Measurements from ENCODE around the gene KRT5.
A peak's percentile ranks its signal among the peaks of the same experiment; 100 is the strongest.
"Not testable (repeated sequence)": the region's sequence is repeated elsewhere in the genome, so short reads cannot be mapped to it uniquely, and the experiment has no call there.

Gene KRT5

DNA sequence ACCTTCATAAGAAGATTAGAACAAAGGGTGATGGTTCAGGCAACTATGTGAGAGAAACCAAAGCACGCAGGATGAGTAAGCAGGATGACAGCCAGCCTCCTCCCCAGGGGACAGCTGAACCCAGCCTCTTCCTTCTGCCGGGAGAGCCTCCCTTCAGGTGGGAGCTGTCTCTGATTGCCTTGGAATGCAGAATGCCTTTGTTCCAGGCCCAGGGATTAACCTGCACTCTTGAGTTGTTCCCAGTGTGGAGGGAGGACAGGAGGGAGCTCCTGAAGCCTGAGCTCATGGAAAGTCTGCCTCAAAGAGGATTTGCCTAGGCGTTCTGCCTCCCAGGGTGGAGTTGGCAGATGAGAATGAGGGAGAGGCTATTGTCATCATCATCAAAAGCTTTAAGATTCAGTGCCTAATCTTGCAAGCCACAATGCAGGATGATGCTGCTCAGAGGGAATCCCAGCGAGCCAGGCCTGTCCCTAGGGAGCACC, 23.6 kb downstream of the KRT5 start:
- H3K36me3 ChIP-seq, result no peaks in the 10 kb centered on the region
- no peaks in the 10 kb centered on the region for H3K9me3 ChIP-seq
- no peak for DNase-seq
- H3K27ac ChIP-seq, result no peak overlapping the region
- no peak overlapping the region for H3K4me3 ChIP-seq
- TF ChIP-seq, protein P1, sequence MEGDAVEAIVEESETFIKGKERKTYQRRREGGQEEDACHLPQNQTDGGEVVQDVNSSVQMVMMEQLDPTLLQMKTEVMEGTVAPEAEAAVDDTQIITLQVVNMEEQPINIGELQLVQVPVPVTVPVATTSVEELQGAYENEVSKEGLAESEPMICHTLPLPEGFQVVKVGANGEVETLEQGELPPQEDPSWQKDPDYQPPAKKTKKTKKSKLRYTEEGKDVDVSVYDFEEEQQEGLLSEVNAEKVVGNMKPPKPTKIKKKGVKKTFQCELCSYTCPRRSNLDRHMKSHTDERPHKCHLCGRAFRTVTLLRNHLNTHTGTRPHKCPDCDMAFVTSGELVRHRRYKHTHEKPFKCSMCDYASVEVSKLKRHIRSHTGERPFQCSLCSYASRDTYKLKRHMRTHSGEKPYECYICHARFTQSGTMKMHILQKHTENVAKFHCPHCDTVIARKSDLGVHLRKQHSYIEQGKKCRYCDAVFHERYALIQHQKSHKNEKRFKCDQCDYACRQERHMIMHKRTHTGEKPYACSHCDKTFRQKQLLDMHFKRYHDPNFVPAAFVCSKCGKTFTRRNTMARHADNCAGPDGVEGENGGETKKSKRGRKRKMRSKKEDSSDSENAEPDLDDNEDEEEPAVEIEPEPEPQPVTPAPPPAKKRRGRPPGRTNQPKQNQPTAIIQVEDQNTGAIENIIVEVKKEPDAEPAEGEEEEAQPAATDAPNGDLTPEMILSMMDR (IDR thresholded peaks at IDR 0.05), result no peak
- intact Hi-C loops (cut with DNase I; ENCODE audit: low total_unique reads), result no loop called here
- H3K27me3 ChIP-seq, result peaks cover 0 to 6% of the 10 kb centered on the region in 2 donors
- H3K4me1 ChIP-seq, result peaks cover 0 to 12% (median 4%) of the 10 kb centered on the region in 4 donors

DNA sequence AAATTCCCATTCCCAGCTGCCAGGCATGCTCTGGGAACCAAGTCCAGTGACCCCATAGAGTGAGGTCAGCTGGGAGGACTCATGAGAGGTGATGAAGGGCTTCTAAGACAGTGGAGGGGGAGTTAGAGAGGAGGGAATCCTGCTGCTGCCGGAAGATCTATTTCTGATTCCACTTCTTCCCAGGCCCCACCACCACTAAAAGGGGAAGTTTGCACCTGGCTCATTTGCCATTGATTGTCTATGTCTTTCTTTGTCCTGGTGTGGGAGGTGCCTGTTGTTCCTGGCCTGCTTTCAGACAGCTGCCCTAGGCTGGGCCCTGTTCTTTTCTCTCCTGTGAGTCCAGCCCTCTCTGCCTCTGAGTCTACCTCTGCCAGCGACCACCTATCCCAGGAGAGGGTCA, 24.1 kb downstream of the KRT5 start:
- H3K27ac ChIP-seq, result no peak overlapping the region

DNA sequence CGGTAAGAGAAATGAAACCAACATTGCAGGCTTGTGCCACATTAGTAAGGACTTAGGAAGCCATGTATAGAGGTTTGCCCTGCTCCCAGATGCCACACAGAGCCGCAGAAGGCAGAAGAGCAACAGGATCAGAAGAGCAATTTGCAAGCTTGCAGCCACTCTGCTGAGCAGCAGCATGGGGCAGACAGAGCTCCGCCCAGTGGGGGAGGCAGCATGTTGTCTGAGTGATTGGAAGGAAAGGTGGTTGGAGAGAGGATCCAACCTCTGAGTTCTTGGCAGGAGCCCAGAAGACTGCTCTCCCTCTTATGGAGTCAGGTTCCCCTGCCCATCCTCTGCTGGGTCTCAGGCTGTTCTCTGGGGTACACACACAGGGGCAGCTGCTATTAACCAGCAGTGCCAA, 24.8 kb downstream of the KRT5 start:
- intact Hi-C loops (cut with DNase I; ENCODE audit: low total_unique reads), result no loop called here
- no peak for DNase-seq
- TF ChIP-seq, protein P1 (IDR thresholded peaks at IDR 0.05), result no peak

More for the DNA sequence above, 24.1 kb downstream of the KRT5 start:
- peaks cover 0 to 12% (median 4%) of the 10 kb centered on the region in 4 donors for H3K4me1 ChIP-seq
- intact Hi-C loops (cut with DNase I; ENCODE audit: low total_unique reads), result no loop called here
- H3K9me3 ChIP-seq, result no peaks in the 10 kb centered on the region
- TF ChIP-seq, protein P1 (IDR thresholded peaks at IDR 0.05), result no peak
- H3K36me3 ChIP-seq, result no peaks in the 10 kb centered on the region
- peaks cover 0 to 6% of the 10 kb centered on the region in 2 donors for H3K27me3 ChIP-seq
- DNase-seq, result no peak
- H3K4me3 ChIP-seq, result no peak overlapping the region

DNA sequence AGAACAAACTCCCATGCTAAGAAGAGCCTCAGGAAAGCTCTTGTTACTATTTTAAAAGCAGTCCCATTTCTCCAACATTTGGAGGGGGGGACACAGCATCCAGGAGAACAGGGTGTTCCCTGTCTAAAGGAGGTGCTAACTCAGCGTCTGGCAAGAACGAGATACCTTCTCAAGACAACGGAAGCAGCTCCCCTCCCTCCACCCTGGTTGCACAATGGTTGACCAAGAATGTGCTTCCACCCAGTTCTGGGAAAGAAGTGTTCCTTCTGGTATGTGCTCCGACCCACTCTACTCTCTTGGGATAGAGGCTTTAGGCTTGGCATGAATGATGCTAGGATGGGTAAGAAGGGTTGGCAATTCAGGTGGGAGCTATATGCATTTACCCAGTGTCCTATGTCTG, 25.7 kb downstream of the KRT5 start:
- H3K4me1 ChIP-seq, result peaks cover 0 to 12% (median 4%) of the 10 kb centered on the region in 4 donors
- DNase-seq, result peak in 1 of 2 donors; percentile 49
- TF ChIP-seq, protein P1 (IDR thresholded peaks at IDR 0.05), result no peak
- H3K9me3 ChIP-seq, result no peaks in the 10 kb centered on the region
- H3K27me3 ChIP-seq, result peaks cover 0 to 6% of the 10 kb centered on the region in 2 donors
- H3K4me3 ChIP-seq, result no peak overlapping the region
- H3K27ac ChIP-seq, result no peak overlapping the region
- H3K36me3 ChIP-seq, result no peaks in the 10 kb centered on the region
- intact Hi-C loops (cut with DNase I; ENCODE audit: low total_unique reads), result no loop called here

More for the DNA sequence above, 24.8 kb downstream of the KRT5 start:
- no peak overlapping the region for H3K4me3 ChIP-seq
- H3K9me3 ChIP-seq, result no peaks in the 10 kb centered on the region
- no peaks in the 10 kb centered on the region for H3K36me3 ChIP-seq
- H3K27me3 ChIP-seq, result peaks cover 0 to 6% of the 10 kb centered on the region in 2 donors
- peaks cover 0 to 12% (median 4%) of the 10 kb centered on the region in 4 donors for H3K4me1 ChIP-seq
- no peak overlapping the region for H3K27ac ChIP-seq

DNA sequence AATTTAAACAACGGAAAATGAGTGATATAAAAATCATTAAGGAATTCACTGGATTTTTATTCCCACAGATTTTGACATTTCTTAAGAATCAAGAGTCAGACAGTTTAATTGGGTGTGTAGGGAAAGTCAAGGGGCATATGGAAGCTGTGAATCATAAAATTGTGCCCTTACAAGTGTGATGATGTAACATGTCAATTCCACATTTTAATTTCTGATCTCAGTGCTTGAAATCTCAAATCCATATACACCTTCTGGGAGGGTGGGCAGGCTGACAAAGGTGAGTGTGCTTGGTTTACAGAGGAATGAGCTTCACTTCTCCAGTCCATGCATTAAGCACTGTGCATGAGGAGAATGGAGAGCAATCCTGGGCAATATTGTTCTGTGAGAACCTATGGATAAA, 26.1 kb downstream of the KRT5 start:
- TF ChIP-seq, protein P1 (IDR thresholded peaks at IDR 0.05), result no peak
- no peak for DNase-seq
- no peak overlapping the region for H3K27ac ChIP-seq

DNA sequence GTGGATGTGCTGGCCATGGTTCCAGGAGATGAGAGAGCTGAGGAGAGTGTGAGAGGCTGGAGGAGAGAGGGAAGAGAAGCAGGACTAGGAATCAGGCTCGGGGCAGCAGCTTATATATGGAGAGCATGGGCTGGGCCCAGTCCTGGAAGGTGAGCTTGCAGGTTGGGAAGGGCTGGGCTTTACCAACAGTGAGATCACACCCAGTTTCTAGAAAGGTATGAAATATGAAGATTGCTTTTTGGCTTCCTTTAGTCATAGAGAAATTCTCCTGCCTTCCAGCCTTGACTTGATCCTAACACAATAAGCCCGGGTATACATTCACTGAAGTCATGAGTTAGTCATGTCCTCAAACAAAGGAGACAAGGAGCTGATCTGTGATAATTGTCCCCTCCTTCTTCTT, 27.0 kb downstream of the KRT5 start, which contains the start of gene KRT6A:
Gene KRT6A, minus strand, starts transcription at position 86 of the 400 bp plus-strand sequence. Its CDS starts 69 bp downstream, at position 17.
- Histone ChIP-seq H3K27ac (no peak within 1 kb of the TSS), H3K9me3 (no peaks in the 10 kb centered on the region), H3K4me1 (peaks cover 0 to 12% (median 4%) of the 10 kb centered on the region in 4 donors), H3K4me3 (no peak within 1 kb of the TSS), H3K27me3 (peaks cover 0 to 6% of the 10 kb centered on the region in 2 donors), H3K36me3 (no peaks in the 10 kb centered on the region)
- intact Hi-C loops (cut with DNase I; ENCODE audit: low total_unique reads), result no loop called here
- no peak for DNase-seq
- TF ChIP-seq, protein P1 (IDR thresholded peaks at IDR 0.05), result no peak

More for the DNA sequence above, 26.1 kb downstream of the KRT5 start:
- no peaks in the 10 kb centered on the region for H3K9me3 ChIP-seq
- peaks cover 0 to 12% (median 4%) of the 10 kb centered on the region in 4 donors for H3K4me1 ChIP-seq
- no peaks in the 10 kb centered on the region for H3K36me3 ChIP-seq
- H3K27me3 ChIP-seq, result peaks cover 0 to 6% of the 10 kb centered on the region in 2 donors
- intact Hi-C loops (cut with DNase I; ENCODE audit: low total_unique reads), result no loop called here
- no peak overlapping the region for H3K4me3 ChIP-seq

DNA sequence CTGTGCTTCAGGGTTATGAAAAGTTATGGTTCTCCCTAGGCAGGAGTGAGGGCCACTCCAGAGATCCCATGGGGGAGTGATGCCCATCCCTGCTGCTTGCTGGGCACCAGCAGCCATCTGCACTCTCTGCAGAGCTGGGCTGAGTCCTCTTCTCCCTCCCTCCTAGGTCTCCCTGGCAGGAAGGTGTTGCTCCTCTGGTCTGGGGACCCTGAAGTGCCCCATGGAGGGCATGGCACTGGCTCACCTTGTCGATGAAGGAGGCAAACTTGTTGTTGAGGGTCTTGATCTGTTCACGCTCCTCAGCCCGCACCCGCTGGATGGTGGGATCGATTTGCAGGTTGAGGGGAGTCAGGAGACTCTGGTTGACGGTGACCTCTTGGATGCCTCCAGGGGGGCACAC, 27.8 kb downstream of the KRT5 start:
- intact Hi-C loops (cut with DNase I; ENCODE audit: low total_unique reads); H3K27me3 ChIP-seq; H3K4me3 ChIP-seq; H3K27ac ChIP-seq; H3K9me3 ChIP-seq; DNase-seq; H3K36me3 ChIP-seq: not testable (repeated sequence)
- peaks cover 0 to 12% (median 4%) of the 10 kb centered on the region in 4 donors for H3K4me1 ChIP-seq

DNA sequence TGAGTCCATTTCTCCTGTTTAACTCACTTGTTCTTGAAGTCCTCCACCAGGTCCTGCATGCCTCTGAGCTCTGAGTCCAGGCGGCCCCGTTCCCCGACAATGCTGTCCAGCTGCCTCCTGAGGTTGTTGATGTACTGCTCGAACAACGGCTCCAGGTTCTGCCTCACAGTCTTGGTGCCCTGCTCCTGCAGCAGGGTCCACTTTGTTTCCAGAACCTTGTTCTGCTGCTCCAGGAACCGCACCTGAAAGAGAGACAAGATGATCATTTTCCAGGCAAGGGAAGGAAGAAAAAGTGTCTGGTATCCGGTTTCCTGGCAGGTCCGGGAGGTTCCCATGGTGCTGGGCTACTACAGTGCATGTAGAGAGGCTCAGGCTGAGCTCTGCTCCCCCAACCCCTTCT, 28.7 kb downstream of the KRT5 start:
- H3K4me3 ChIP-seq; intact Hi-C loops (cut with DNase I; ENCODE audit: low total_unique reads); H3K9me3 ChIP-seq; H3K36me3 ChIP-seq; H3K27me3 ChIP-seq; H3K27ac ChIP-seq; DNase-seq: not testable (repeated sequence)
- peaks cover 0 to 12% (median 4%) of the 10 kb centered on the region in 4 donors for H3K4me1 ChIP-seq

Measured in tibial artery (tissue), 4 donors.